Vagina (tissue), 2 donors: ENCODE measurements around the gene RPL10A.

Experiments
- POLR2A ChIP-seq, 2 donors: fragments of 450-650 bp; IDR thresholded peaks; one replicate each; pipeline ENCODE4 v1.6.1; 2017; ENCODE audit warnings: antibody characterized with exemption in 2 of 2, mild to moderate bottlenecking in 2 of 2, moderate library complexity in 2 of 2
- POLR2AphosphoS5 ChIP-seq, 2 donors: sonication (generic); formaldehyde crosslinking; IDR thresholded peaks; one replicate each; pipeline ENCODE4 v1.9.0; 2017; ENCODE audit warnings: antibody characterized with exemption in 2 of 2, mild to moderate bottlenecking in 2 of 2, low read depth in 1 of 2; ENCODE audit not compliant: insufficient read depth in 1 of 2

DNA sequence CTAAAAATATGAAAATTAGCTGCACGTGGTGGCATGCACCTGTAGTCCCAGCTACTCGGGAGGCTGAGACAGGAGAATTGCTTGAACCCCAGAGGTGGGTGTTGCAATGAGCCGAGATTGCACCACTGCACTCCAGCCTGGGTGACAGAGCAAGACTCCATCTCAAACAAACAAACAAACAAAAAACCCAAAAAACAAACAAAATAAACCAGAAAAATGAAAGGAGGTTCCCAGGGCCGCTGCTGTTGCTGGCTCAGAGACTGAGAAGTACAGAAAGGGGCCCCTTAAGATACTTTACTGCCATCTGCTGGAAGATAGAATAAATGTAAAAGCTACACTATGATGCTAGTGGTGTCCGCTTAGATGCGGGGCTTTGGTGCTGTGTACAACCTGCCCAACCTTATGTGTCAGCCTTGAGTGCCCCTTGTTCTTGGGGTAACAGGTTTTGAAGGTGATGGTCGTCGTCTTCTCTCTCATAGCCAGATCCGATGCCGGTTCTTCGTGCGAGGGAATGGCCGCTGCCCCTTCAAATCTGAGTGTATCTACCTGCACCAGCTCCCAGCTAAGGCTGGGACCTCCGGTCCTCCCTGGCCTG is 18.8 kb upstream of the RPL10A start:
- TF ChIP-seq POLR2A (IDR thresholded peaks at IDR 0.05) (no peak), POLR2AphosphoS5 (IDR thresholded peaks at IDR 0.05; ENCODE audit: insufficient read depth in 1 of 2, low read depth in 1 of 2) (peak in 1 of 2 donors; percentile 65)
